ENCODE data around the gene MNDA. TPM values are rescaled to one million over a fixed set of nuclear protein-coding genes. Genes with fewer than 3 reads are reported as not detected.
"Not testable (repeated sequence)": the region's sequence is repeated elsewhere in the genome, so short reads cannot be mapped to it uniquely, and the experiment has no call there.

Gene MNDA
- total RNA-seq, 1 experiment from 2014 or later: not detected

DNA sequence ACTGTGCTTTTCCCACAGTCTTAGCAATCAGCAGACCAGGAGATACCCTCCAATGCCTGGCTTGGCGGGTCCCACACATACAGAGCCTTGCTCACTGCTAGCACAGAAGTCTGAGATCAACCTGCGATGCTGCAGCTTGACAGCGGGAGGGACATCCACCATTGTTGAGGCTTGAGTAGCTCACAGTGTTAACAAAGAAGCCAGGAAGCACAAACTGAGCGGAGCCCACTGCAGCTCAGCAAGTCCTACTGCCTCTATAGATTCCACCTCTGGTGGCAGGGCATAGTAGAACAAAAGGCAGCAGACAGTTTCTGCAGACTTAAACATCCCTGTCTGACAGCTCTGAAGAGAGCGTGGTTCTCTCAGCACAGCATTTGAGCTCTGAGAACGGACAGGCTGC is 33.4 kb downstream of the MNDA start:
- no peaks in the 10 kb centered on the region for H3K79me2 ChIP-seq (ENCODE audit: low read length)
- POLR2A ChIA-PET (ENCODE audit: unreplicated experiment): no interaction called here
- H2AFZ ChIP-seq (ENCODE audit: low read length): no peak overlapping the region
- H3K36me3 ChIP-seq (ENCODE audit: low read depth, low read length): no peaks in the 10 kb centered on the region
- no peak overlapping the region for H3K4me3 ChIP-seq (ENCODE audit: low read length)
- CTCF ChIA-PET: no interaction called here
- H4K20me1 ChIP-seq (ENCODE audit: low read length): no peaks in the 10 kb centered on the region
- H3K4me1 ChIP-seq (ENCODE audit: insufficient read depth, low read length): no peaks in the 10 kb centered on the region
- DNase-seq (no peak), ATAC-seq (no peak)
- H3F3A ChIP-seq (ENCODE audit: low read length, unreplicated experiment): no peaks in the 10 kb centered on the region
- H3K9me2 ChIP-seq (replicated peaks; ENCODE audit: low read length): no peaks in the 10 kb centered on the region
- intact Hi-C loops (cut with micrococcal nuclease): no loop called here
- 0 out of 2 replicates have a peak, but pooled peaks cover 1% of the 10 kb centered on the region for H3K9me3 ChIP-seq (ENCODE audit: low read length)
- no peaks in the 10 kb centered on the region for H3K27me3 ChIP-seq (ENCODE audit: low read length)
- TF ChIP-seq EZH2 (IDR thresholded peaks at IDR 0.05; ENCODE audit: low read length, unreplicated experiment) (no peak), EZH2phosphoT487 (IDR thresholded peaks at IDR 0.05; ENCODE audit: borderline replicate concordance, low read length) (no peak), CTCF (conservative IDR thresholded peaks at IDR 0.05; ENCODE audit: low read depth, low read length) (no peak)
- H3K9ac ChIP-seq (ENCODE audit: low read length): no peak overlapping the region
- no peak overlapping the region for H3K27ac ChIP-seq (ENCODE audit: low read length)
- no TSS peak for BruUV-seq (replicated peaks)
- H3K4me2 ChIP-seq (ENCODE audit: low read length): no peak overlapping the region

- H3K9me3 ChIP-seq (ENCODE audit: low read length); H3K4me3 ChIP-seq (ENCODE audit: low read length); H3K9me2 ChIP-seq (replicated peaks; ENCODE audit: low read length); ATAC-seq; CTCF ChIA-PET; H3K27ac ChIP-seq (ENCODE audit: low read length); intact Hi-C loops (cut with micrococcal nuclease); POLR2A ChIA-PET (ENCODE audit: unreplicated experiment); H3K79me2 ChIP-seq (ENCODE audit: low read length); H2AFZ ChIP-seq (ENCODE audit: low read length); H3K4me2 ChIP-seq (ENCODE audit: low read length); BruUV-seq (replicated peaks); H4K20me1 ChIP-seq (ENCODE audit: low read length); H3F3A ChIP-seq (ENCODE audit: low read length, unreplicated experiment); H3K36me3 ChIP-seq (ENCODE audit: low read depth, low read length); H3K9ac ChIP-seq (ENCODE audit: low read length); H3K4me1 ChIP-seq (ENCODE audit: insufficient read depth, low read length); DNase-seq: not testable (repeated sequence)
- H3K27me3 ChIP-seq (ENCODE audit: low read length): peaks cover 11% of the 10 kb centered on the region; the same call in 1 of the 2 replicates
Observed at GRCh38 chr1:158870438-158870837, 39.3 kb downstream of the MNDA start.

DNA sequence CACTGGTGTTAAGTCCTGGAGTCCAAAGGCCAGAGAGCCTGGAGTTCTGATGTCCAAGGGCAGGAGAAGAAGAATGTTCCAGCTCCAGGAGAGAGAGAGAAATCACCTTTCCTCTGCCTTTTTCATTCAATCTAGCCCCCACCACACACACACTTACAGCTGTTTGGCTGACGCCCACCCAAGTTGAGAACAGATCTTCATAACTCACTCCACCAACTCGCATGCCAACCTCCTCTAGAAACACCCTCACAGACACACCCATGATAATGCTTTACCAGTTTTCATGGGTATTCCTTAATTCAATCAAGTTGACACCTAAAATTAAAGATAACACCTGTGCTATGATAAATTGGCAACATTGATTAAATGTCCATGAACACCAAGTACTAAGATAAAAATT is 42.0 kb downstream of the MNDA start:
- ChIA-PET CTCF (no interaction called here), POLR2A (ENCODE audit: unreplicated experiment) (no interaction called here)
- H3K9ac ChIP-seq (ENCODE audit: low read length): no peak overlapping the region
- intact Hi-C loops (cut with micrococcal nuclease): no loop called here
- no peak overlapping the region for H2AFZ ChIP-seq (ENCODE audit: low read length)
- H3K27me3 ChIP-seq (ENCODE audit: low read length): peaks cover 22% of the 10 kb centered on the region
- no peaks in the 10 kb centered on the region for H3K4me1 ChIP-seq (ENCODE audit: insufficient read depth, low read length)
- no peaks in the 10 kb centered on the region for H4K20me1 ChIP-seq (ENCODE audit: low read length)
- H3K9me3 ChIP-seq (ENCODE audit: low read length): no peaks in the 10 kb centered on the region
- no peak overlapping the region for H3K4me2 ChIP-seq (ENCODE audit: low read length)
- H3K9me2 ChIP-seq (replicated peaks; ENCODE audit: low read length): no peaks in the 10 kb centered on the region
- no peak for TF ChIP-seq EZH2phosphoT487 (IDR thresholded peaks at IDR 0.05; ENCODE audit: borderline replicate concordance, low read length)
- no peak for TF ChIP-seq CTCF (conservative IDR thresholded peaks at IDR 0.05; ENCODE audit: low read depth, low read length)
- TF ChIP-seq EZH2 (IDR thresholded peaks at IDR 0.05; ENCODE audit: low read length, unreplicated experiment): no peak
- H3K79me2 ChIP-seq (ENCODE audit: low read length): no peaks in the 10 kb centered on the region
- H3K36me3 ChIP-seq (ENCODE audit: low read depth, low read length): no peaks in the 10 kb centered on the region
- DNase-seq (no peak), ATAC-seq (no peak)
- H3F3A ChIP-seq (ENCODE audit: low read length, unreplicated experiment): no peaks in the 10 kb centered on the region
- H3K27ac ChIP-seq (ENCODE audit: low read length): no peak overlapping the region
- no TSS peak for BruUV-seq (replicated peaks)
- no peak overlapping the region for H3K4me3 ChIP-seq (ENCODE audit: low read length)

All from PC-3 (cell line).